ENCODE measurements around the gene TMEM92.

Gene TMEM92

GRCh38 chr17:50278526-50279180 is 4.4 kb downstream of the TMEM92 start:
- no peak for DNase-seq (ENCODE audit: extremely low spot score)
- POLR2A ChIA-PET = no interaction called here
- CTCF ChIA-PET = interaction anchor here (0.6 kb wide), 1 partner anchor 69 kb away, joined by 3 read pairs; no protein-coding TSS in a partner anchor
- TF ChIP-seq ZNF384 (IDR thresholded peaks at IDR 0.05) = no peak
- no peak for TF ChIP-seq SUZ12 (IDR thresholded peaks at IDR 0.05)
- no peak for TF ChIP-seq FOXK2 (IDR thresholded peaks at IDR 0.05)
- no peak for TF ChIP-seq CTBP1 (IDR thresholded peaks at IDR 0.05; ENCODE audit: borderline replicate concordance)
- no peak for TF ChIP-seq ELF4 (IDR thresholded peaks at IDR 0.05)

GRCh38 chr17:50279181-50279526 is 4.9 kb downstream of the TMEM92 start:
- POLR2A ChIA-PET = no interaction called here
- TF ChIP-seq FOXA1 (IDR thresholded peaks at IDR 0.05) (no peak), SUZ12 (IDR thresholded peaks at IDR 0.05) (no peak), NFRKB (IDR thresholded peaks at IDR 0.05) (no peak), ZNF384 (IDR thresholded peaks at IDR 0.05) (no peak), CTBP1 (IDR thresholded peaks at IDR 0.05; ENCODE audit: borderline replicate concordance) (no peak), ARNT (IDR thresholded peaks at IDR 0.05) (no peak), TARDBP (IDR thresholded peaks at IDR 0.05) (no peak), BHLHE40 (IDR thresholded peaks at IDR 0.05; ENCODE audit: borderline replicate concordance) (no peak), SP1 (IDR thresholded peaks at IDR 0.05) (no peak), LEF1 (IDR thresholded peaks at IDR 0.05; ENCODE audit: borderline replicate concordance) (no peak)

DNA sequence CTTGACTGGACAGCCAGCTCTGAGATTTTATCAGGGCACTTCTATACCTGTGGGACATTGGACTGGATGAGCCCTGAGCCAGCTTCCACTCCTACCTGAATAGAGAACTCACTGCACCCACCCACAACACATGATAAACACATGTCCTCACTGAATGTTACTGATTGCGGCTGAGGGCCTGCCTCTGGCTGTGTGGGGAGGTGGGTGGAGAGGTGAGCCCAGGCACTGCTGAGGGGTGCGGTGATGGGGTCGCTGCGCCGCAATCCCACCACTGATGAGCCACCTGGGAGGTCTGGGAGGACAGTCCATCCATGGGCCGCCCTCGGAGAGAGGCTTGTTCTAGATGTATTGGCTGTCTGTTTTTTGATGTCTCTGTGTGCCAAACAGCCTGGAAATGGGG is 5.4 kb downstream of the TMEM92 start:
- POLR2A ChIA-PET = no interaction called here
- no peak for TF ChIP-seq FOXM1 (IDR thresholded peaks at IDR 0.05; ENCODE audit: borderline replicate concordance)
- TF ChIP-seq ZNF384 (IDR thresholded peaks at IDR 0.05) = no peak
- TF ChIP-seq FOXK2 (IDR thresholded peaks at IDR 0.05) = no peak
- no peak for TF ChIP-seq LEF1 (IDR thresholded peaks at IDR 0.05; ENCODE audit: borderline replicate concordance)
- no peak for TF ChIP-seq HDGF (IDR thresholded peaks at IDR 0.05; ENCODE audit: borderline replicate concordance)
- no peak for TF ChIP-seq L3MBTL2 (conservative IDR thresholded peaks at IDR 0.05)
- no peak for TF ChIP-seq CTBP1 (IDR thresholded peaks at IDR 0.05; ENCODE audit: borderline replicate concordance)
- no peak for TF ChIP-seq PKNOX1 (IDR thresholded peaks at IDR 0.05)
- no peak for TF ChIP-seq BHLHE40 (IDR thresholded peaks at IDR 0.05; ENCODE audit: borderline replicate concordance)
- no peak for TF ChIP-seq NFRKB (IDR thresholded peaks at IDR 0.05)
- no peak for TF ChIP-seq SP1 (IDR thresholded peaks at IDR 0.05)
- TF ChIP-seq TARDBP (IDR thresholded peaks at IDR 0.05) = no peak
- TF ChIP-seq ARNT (IDR thresholded peaks at IDR 0.05) = no peak
- no peak for TF ChIP-seq ELF4 (IDR thresholded peaks at IDR 0.05)
- no peak for TF ChIP-seq SUZ12 (IDR thresholded peaks at IDR 0.05)
- TF ChIP-seq FOXA1 (IDR thresholded peaks at IDR 0.05) = no peak
- CTCF ChIA-PET = no interaction called here
- no peak for DNase-seq (ENCODE audit: extremely low spot score)

More at GRCh38 chr17:50279181-50279526, 4.9 kb downstream of the TMEM92 start:
- CTCF ChIA-PET = interaction anchor here (0.6 kb wide), 1 partner anchor 70 kb away, joined by 3 read pairs; no protein-coding TSS in a partner anchor
- DNase-seq (ENCODE audit: extremely low spot score) = no peak

- CTCF ChIA-PET = no interaction called here
- TF ChIP-seq HDGF (IDR thresholded peaks at IDR 0.05; ENCODE audit: borderline replicate concordance) = no peak
- TF ChIP-seq SP1 (IDR thresholded peaks at IDR 0.05) = no peak
- TF ChIP-seq CTBP1 (IDR thresholded peaks at IDR 0.05; ENCODE audit: borderline replicate concordance) = no peak
- TF ChIP-seq SUZ12 (IDR thresholded peaks at IDR 0.05) = no peak
- POLR2A ChIA-PET = no interaction called here
- no peak for DNase-seq (ENCODE audit: extremely low spot score)
These were observed 5.8 kb downstream of the TMEM92 start for GRCh38 chr17:50280068-50280467.

GRCh38 chr17:50280801-50281441 is 6.7 kb downstream of the TMEM92 start:
- POLR2A ChIA-PET = no interaction called here

DNA sequence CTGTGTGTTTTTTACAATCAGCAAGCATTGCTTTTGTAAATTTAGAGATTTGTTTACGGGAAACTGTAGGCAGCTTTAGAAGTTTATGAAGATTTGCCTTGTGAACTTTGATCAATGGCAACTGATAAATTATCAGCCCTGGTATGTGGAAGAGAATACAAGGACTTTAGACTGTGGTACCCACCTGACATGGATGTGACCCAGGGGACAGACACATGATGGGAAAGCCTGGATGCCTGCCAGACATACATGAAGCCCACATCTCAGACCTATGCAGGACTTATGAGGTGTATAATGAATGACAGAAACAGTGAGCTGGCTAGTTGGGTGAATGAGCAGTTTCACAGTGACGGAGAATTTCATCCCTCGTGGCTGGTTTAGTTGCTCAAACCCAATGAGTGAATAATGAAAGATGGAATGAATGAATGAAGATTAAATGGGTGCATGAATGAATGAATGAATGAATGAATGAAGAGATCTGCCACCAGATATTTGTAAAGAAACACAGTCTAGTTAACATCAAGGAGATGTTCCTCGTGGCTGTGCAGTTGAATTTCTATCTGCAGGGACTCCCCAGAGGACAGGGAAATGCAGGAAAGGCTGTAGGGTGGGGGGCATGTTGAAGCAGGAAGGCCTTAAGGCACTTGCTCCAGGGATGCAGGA is 7.6 kb downstream of the TMEM92 start:
- POLR2A ChIA-PET = no interaction called here
- no peak for TF ChIP-seq BHLHE40 (IDR thresholded peaks at IDR 0.05; ENCODE audit: borderline replicate concordance)
- CTCF ChIA-PET = interaction anchor here (0.9 to 1.5 kb wide), 2 partner anchors 12 to 105 kb away, joined by 3 read pairs; no protein-coding TSS in a partner anchor
- no peak for DNase-seq (ENCODE audit: extremely low spot score)

More at GRCh38 chr17:50280801-50281441, 6.7 kb downstream of the TMEM92 start:
- DNase-seq (ENCODE audit: extremely low spot score) = no peak
- TF ChIP-seq HDGF (IDR thresholded peaks at IDR 0.05; ENCODE audit: borderline replicate concordance) = no peak
- CTCF ChIA-PET = interaction anchor here (0.9 to 1.0 kb wide), 2 partner anchors 79 to 104 kb away, joined by 3 read pairs; no protein-coding TSS in a partner anchor

DNA sequence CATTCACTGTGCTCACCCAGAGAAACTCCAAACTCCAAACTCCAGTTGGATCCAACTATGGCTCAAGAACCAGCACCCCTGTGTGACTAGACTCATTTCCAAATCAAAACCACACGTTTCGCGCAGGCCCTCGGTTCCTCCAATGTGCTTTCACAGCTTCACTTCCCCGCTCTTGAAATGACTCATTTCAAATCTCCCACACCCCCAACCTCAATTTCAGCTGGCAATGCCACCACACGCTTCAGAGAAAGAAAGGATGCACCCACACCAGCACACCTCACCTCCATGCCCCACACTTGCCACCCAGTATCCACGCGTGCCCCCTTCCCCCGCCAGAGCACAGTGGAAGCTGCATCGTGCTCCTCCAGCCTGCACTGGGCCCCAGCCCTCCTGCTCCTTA is 9.0 kb downstream of the TMEM92 start:
- TF ChIP-seq ARNT (IDR thresholded peaks at IDR 0.05) (no peak), SP1 (IDR thresholded peaks at IDR 0.05) (no peak), LEF1 (IDR thresholded peaks at IDR 0.05; ENCODE audit: borderline replicate concordance) (no peak), SUZ12 (IDR thresholded peaks at IDR 0.05) (no peak), CTBP1 (IDR thresholded peaks at IDR 0.05; ENCODE audit: borderline replicate concordance) (no peak), TARDBP (IDR thresholded peaks at IDR 0.05) (no peak), FOXA1 (IDR thresholded peaks at IDR 0.05) (no peak), L3MBTL2 (conservative IDR thresholded peaks at IDR 0.05) (no peak), NFRKB (IDR thresholded peaks at IDR 0.05) (no peak), PKNOX1 (IDR thresholded peaks at IDR 0.05) (no peak), BHLHE40 (IDR thresholded peaks at IDR 0.05; ENCODE audit: borderline replicate concordance) (no peak), FOXK2 (IDR thresholded peaks at IDR 0.05) (no peak), HDGF (IDR thresholded peaks at IDR 0.05; ENCODE audit: borderline replicate concordance) (no peak), ZNF384 (IDR thresholded peaks at IDR 0.05) (no peak), FOXM1 (IDR thresholded peaks at IDR 0.05; ENCODE audit: borderline replicate concordance) (no peak), ELF4 (IDR thresholded peaks at IDR 0.05) (no peak)
- CTCF ChIA-PET = interaction anchor here (0.5 to 1.5 kb wide), 2 partner anchors 11 to 354 kb away, joined by 3 read pairs; no protein-coding TSS in a partner anchor
- POLR2A ChIA-PET = interaction anchor here (1.0 kb wide), 1 partner anchor 83 kb away, joined by 3 read pairs; no protein-coding TSS in a partner anchor
- DNase-seq (ENCODE audit: extremely low spot score) = no peak

All from HEK293T (cell line).